HEK293T (cell line): Measurements from ENCODE around the gene IGFBP6.

ENCODE experiments used
- CTCF ChIA-PET: fragments of 350-600 bp; formaldehyde crosslinking; extraction: SDS; loops from one replicate; lab custom pipeline; 2021; ENCODE audit warnings: antibody characterized with exemption, inconsistent platforms; lab: Yijun Ruan, JAX
- POLR2A ChIA-PET: fragments of 350-600 bp; formaldehyde crosslinking; extraction: SDS; loops from one replicate; lab custom pipeline; 2020; ENCODE audit warnings: antibody characterized with exemption, inconsistent platforms; lab: Yijun Ruan, JAX
- DNase-seq: peaks from one replicate; pipeline ENCODE4 v3.0.0; 2012; ENCODE audit warnings: mixed read lengths; ENCODE audit errors: extremely low spot score
- ARNT ChIP-seq: fragments of 450-650 bp; IDR thresholded peaks from 2 replicates; pipeline ENCODE4 v1.6.1; 2017; ENCODE audit warnings: mild to moderate bottlenecking
- BHLHE40 ChIP-seq: fragments of 450-650 bp; IDR thresholded peaks from 2 replicates; pipeline ENCODE4 v1.6.1; 2016; ENCODE audit warnings: mild to moderate bottlenecking, moderate library complexity, borderline replicate concordance
- CTBP1 ChIP-seq: fragments of 450-650 bp; IDR thresholded peaks from 2 replicates; pipeline ENCODE4 v1.6.1; 2016; ENCODE audit warnings: borderline replicate concordance
- ELF4 ChIP-seq: fragments of 450-650 bp; IDR thresholded peaks from 2 replicates; pipeline ENCODE4 v1.6.1; 2017; ENCODE audit warnings: antibody characterized with exemption
- FOXA1 ChIP-seq: fragments of 450-650 bp; IDR thresholded peaks from 2 replicates; pipeline ENCODE4 v1.6.1; 2016; ENCODE audit warnings: mild to moderate bottlenecking
- FOXK2 ChIP-seq: fragments of 450-650 bp; IDR thresholded peaks from 2 replicates; pipeline ENCODE4 v1.6.1; 2016; ENCODE audit warnings: mild to moderate bottlenecking
- FOXM1 ChIP-seq: fragments of 450-650 bp; IDR thresholded peaks from 2 replicates; pipeline ENCODE4 v1.6.1; 2017; ENCODE audit warnings: mild to moderate bottlenecking, borderline replicate concordance
- HDGF ChIP-seq: fragments of 450-650 bp; IDR thresholded peaks from 2 replicates; pipeline ENCODE4 v1.6.1; 2017; ENCODE audit warnings: antibody characterized with exemption, borderline replicate concordance
- L3MBTL2 ChIP-seq: fragments of 450-650 bp; conservative IDR thresholded peaks from 2 replicates; pipeline ENCODE4 v1.6.1; 2016; ENCODE audit warnings: mild to moderate bottlenecking
- LEF1 ChIP-seq: fragments of 450-650 bp; IDR thresholded peaks from 2 replicates; pipeline ENCODE4 v1.6.1; 2017; ENCODE audit warnings: mild to moderate bottlenecking, borderline replicate concordance
- NFRKB ChIP-seq: fragments of 450-650 bp; IDR thresholded peaks from 2 replicates; pipeline ENCODE4 v1.6.1; 2016; ENCODE audit warnings: mild to moderate bottlenecking, moderate library complexity
- SP1 ChIP-seq: fragments of 450-650 bp; IDR thresholded peaks from 2 replicates; pipeline ENCODE4 v1.6.1; 2017
- SUZ12 ChIP-seq: fragments of 450-650 bp; IDR thresholded peaks from 2 replicates; pipeline ENCODE4 v1.6.1; 2016; ENCODE audit warnings: mild to moderate bottlenecking
- TARDBP ChIP-seq: fragments of 450-650 bp; IDR thresholded peaks from 2 replicates; pipeline ENCODE4 v1.6.1; 2016
- ZNF384 ChIP-seq: fragments of 450-650 bp; IDR thresholded peaks from 2 replicates; pipeline ENCODE4 v1.6.1; 2016
- TF ChIP-seq, protein P1 (sequence below): fragments of 450-650 bp; IDR thresholded peaks from 2 replicates; pipeline ENCODE4 v1.6.1; 2016

The IGFBP6 gene

DNA sequence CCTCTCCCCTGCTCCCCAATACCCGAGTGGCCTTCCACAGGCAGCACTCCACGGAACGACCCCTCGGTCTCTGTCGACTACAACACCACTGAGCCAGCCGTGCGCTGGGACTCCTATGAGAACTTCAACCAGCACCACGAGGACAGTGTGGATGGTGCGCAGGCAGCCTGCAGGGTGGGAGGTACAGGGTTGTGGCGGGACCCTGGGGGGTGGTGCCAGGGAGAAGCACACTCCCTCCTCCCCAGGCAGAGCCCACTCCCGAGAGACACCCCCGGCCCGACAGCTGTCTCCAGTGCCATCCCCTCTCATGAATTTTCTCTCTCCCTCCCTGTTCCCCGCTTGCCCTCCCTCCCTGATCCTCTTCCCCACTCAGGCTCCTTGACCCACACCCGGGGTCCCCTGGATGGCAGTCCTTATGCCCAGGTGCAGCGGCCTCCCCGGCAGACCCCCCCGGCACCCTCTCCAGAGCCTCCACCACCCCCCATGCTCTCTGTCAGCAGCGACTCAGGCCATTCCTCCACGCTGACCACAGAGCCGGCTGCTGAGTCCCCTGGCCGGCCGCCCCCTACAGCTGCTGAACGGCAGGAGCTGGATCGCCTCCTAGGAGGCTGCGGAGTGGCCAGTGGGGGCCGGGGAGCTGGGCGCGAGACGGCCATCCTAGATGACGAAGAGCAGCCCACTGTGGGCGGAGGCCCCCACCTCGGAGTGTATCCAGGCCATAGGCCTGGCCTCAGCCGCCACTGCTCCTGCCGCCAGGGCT, 38.6 kb upstream of the IGFBP6 start:
- ChIA-PET CTCF (no interaction called here), POLR2A (interaction anchor here (1.2 to 1.3 kb wide), 2 partner anchors 11 to 21 kb away, joined by 3 to 4 read pairs; partner anchors contain the start of gene SPRYD3)
- TF ChIP-seq NFRKB = no peak
- TF ChIP-seq SP1 = no peak
- TF ChIP-seq, protein P1, sequence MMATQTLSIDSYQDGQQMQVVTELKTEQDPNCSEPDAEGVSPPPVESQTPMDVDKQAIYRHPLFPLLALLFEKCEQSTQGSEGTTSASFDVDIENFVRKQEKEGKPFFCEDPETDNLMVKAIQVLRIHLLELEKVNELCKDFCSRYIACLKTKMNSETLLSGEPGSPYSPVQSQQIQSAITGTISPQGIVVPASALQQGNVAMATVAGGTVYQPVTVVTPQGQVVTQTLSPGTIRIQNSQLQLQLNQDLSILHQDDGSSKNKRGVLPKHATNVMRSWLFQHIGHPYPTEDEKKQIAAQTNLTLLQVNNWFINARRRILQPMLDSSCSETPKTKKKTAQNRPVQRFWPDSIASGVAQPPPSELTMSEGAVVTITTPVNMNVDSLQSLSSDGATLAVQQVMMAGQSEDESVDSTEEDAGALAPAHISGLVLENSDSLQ = no peak
- TF ChIP-seq FOXA1 = no peak
- no peak for TF ChIP-seq ARNT
- no peak for TF ChIP-seq L3MBTL2
- TF ChIP-seq LEF1 = no peak
- TF ChIP-seq BHLHE40 = no peak
- no peak for TF ChIP-seq FOXM1
- TF ChIP-seq SUZ12 = no peak
- no peak for TF ChIP-seq CTBP1
- no peak for TF ChIP-seq HDGF
- no peak for TF ChIP-seq TARDBP
- TF ChIP-seq ZNF384 = no peak
- no peak for TF ChIP-seq ELF4
- no peak for TF ChIP-seq FOXK2
- DNase-seq = no peak

- ChIA-PET CTCF (no interaction called here), POLR2A (interaction anchor here (1.3 kb wide), 1 partner anchor 20 kb away, joined by 4 read pairs; the partner anchor contains the start of gene SPRYD3)
- no peak for DNase-seq
- TF ChIP-seq CTBP1 (no peak), FOXM1 (no peak), HDGF (no peak)
Observed at GRCh38 chr12:53059434-53060063, 37.9 kb upstream of the IGFBP6 start.

DNA sequence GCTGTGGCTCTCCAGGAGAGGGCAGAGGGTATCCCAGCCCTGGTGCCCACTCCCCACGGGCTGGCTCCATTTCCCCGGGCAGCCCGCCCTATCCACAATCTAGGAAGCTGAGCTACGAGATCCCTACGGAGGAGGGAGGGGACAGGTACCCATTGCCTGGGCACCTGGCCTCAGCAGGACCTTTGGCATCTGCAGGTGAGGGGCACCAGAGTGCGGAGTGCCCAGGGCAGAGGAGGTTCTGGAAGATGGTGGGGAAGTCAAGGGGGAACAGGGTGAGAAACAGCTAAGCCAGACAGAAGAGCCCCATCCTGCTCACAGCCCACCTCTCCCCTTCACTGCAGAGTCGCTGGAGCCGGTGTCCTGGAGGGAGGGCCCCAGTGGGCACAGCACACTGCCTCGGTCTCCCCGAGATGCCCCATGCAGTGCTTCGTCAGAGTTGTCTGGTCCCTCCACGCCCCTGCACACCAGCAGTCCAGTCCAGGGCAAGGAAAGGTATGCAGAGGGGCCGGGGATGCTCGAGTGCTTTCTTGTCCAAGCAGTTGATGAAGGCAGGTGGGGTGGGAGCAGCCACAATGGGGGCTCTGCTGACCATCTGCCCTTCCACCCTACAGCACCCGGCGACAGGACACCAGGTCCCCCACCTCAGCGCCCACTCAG, 37.3 kb upstream of the IGFBP6 start:
- no peak for TF ChIP-seq BHLHE40
- no peak for DNase-seq
- ChIA-PET CTCF (no interaction called here), POLR2A (interaction anchor here (1.3 kb wide), 1 partner anchor 19 kb away, joined by 4 read pairs; the partner anchor contains the start of gene SPRYD3)

DNA sequence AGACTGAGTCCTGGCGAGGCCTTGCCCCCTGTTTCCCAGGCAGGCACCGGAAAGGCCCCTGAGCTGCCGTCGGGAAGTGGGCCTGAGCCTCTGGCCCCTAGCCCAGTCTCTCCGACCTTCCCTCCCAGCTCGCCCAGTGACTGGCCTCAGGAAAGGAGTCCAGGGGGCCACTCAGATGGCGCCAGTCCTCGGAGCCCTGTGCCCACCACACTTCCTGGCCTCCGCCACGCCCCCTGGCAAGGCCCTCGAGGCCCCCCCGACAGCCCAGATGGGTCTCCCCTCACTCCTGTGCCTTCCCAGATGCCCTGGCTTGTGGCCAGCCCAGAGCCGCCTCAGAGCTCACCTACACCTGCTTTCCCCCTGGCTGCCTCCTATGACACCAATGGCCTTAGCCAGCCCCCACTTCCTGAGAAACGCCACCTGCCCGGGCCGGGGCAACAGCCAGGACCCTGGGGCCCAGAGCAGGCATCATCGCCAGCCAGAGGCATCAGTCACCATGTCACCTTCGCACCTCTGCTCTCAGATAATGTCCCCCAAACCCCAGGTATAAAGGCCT, 36.7 kb upstream of the IGFBP6 start:
- ChIA-PET CTCF (interaction anchor here (2.0 kb wide), 1 partner anchor 38 kb away, joined by 7 read pairs; no protein-coding TSS in a partner anchor), POLR2A (interaction anchor here (1.4 kb wide), 1 partner anchor 18 kb away, joined by 8 read pairs; the partner anchor contains the start of gene SPRYD3)
- no peak for TF ChIP-seq CTBP1
- no peak for TF ChIP-seq TARDBP
- TF ChIP-seq LEF1 = no peak
- no peak for TF ChIP-seq HDGF
- no peak for TF ChIP-seq L3MBTL2
- no peak for TF ChIP-seq SUZ12
- TF ChIP-seq FOXM1 = no peak
- TF ChIP-seq NFRKB = no peak
- TF ChIP-seq FOXK2 = no peak
- TF ChIP-seq ARNT = no peak
- TF ChIP-seq SP1 = no peak
- TF ChIP-seq FOXA1 = no peak
- TF ChIP-seq BHLHE40 = no peak
- DNase-seq = no peak

GRCh38 chr12:53061404-53062010, 36.0 kb upstream of the IGFBP6 start:
- ChIA-PET CTCF (interaction anchor here (0.5 to 2.0 kb wide), 5 partner anchors 10 to 818 kb away, joined by 3 to 7 read pairs (median 4); partner anchors contain the start of gene SOAT2), POLR2A (interaction anchor here (1.2 to 1.4 kb wide), 3 partner anchors 14 to 119 kb away, joined by 3 to 8 read pairs (median 4); partner anchors contain the start of genes SPRYD3 and ZNF740)
- no peak for TF ChIP-seq NFRKB
- TF ChIP-seq SUZ12 = no peak
- DNase-seq = no peak

GRCh38 chr12:53062011-53062961, 35.2 kb upstream of the IGFBP6 start:
- no peak for TF ChIP-seq FOXM1
- no peak for TF ChIP-seq CTBP1
- TF ChIP-seq LEF1 = no peak
- no peak for TF ChIP-seq ELF4
- TF ChIP-seq ZNF384 = no peak
- no peak for TF ChIP-seq HDGF
- TF ChIP-seq FOXA1 = no peak
- no peak for TF ChIP-seq L3MBTL2
- TF ChIP-seq SUZ12 = no peak
- no peak for TF ChIP-seq BHLHE40
- TF ChIP-seq, protein P1 = no peak
- TF ChIP-seq NFRKB = no peak
- no peak for TF ChIP-seq FOXK2
- TF ChIP-seq SP1 = no peak
- no peak for TF ChIP-seq ARNT
- TF ChIP-seq TARDBP = no peak
- POLR2A ChIA-PET = interaction anchor here (1.2 to 1.5 kb wide), 4 partner anchors 15 to 118 kb away, joined by 3 to 8 read pairs (median 4); partner anchors contain the start of genes SPRYD3 and ZNF740
- CTCF ChIA-PET = interaction anchor here (0.5 to 2.0 kb wide), 5 partner anchors 10 to 818 kb away, joined by 3 to 7 read pairs (median 4); partner anchors contain the start of gene SOAT2
- DNase-seq = no peak
